Measurements from ENCODE around the gene CHCHD3. TPM values are rescaled to one million over a fixed set of nuclear protein-coding genes. Genes with fewer than 3 reads are reported as not detected.
A peak's percentile ranks its signal among the peaks of the same experiment; 100 is the strongest.

The CHCHD3 gene
- total and polyA plus RNA-seq, 2 donors from 2014 or later, result 53.9 to 77.3 TPM

DNA sequence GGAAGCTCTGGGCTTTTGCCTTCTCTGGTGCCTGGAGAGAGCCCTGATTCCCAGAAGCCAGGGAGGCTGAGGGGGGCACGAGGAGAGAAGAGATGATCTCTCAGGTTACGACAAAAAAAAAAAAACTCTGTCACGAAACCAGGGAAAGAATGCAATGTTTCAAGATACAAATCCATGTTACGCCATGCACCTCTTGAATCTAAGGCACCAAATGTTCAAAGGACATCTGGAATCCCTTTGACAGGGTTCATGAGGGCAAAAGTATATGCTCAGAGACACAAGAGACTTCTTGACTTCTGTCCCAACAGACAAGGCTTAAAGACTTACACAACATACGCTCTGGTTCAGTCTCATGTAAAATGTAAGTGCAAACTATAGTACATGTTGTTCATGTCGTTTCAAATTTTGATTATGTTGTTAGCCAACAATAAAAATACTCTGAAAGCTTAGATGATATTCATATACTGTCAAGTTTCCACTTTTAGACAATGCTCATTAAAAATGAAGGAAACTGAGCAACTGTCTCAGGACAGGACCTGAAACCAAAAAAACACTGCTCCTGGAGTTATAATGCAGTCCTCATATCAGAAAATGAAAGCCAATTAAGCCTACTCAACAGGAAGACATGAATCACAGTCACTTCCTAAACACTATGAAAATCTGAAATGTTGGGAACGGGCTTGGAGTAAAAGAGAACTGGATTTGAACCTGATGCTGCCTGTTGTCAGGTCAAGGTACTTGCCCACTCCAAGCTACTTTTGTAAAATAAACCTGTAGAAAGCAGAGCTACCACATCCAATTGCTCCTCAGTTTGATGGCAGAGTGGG lies 72.3 kb downstream of the CHCHD3 start:
- TF ChIP-seq CTCF (IDR thresholded peaks at IDR 0.05; ENCODE audit: borderline replicate concordance, extremely low read depth, insufficient read depth), result no peak
- intact Hi-C loops (cut with DNase I), result no loop called here
- FAIRE-seq (no peak), DNase-seq (no peak)
- H3K27me3 ChIP-seq (ENCODE audit: control insufficient read depth, insufficient read depth, low read length), result no peaks in the 10 kb centered on the region
- no peak overlapping the region for H3K9ac ChIP-seq (ENCODE audit: low read length in 3 of 3)
- H3K9me3 ChIP-seq (ENCODE audit: control insufficient read depth in 2 of 3, insufficient read depth in 1 of 3, low read length in 3 of 3), result no peaks in the 10 kb centered on the region
- H3K36me3 ChIP-seq (ENCODE audit: control insufficient read depth in 2 of 3, insufficient read depth in 3 of 3, low read length in 3 of 3), result no peaks in the 10 kb centered on the region
- peak overlapping the region in 1 of 2 donors; percentile 5 for H3K27ac ChIP-seq (ENCODE audit: low read depth in 2 of 2, low read length in 2 of 2)
- no peak overlapping the region for H3K4me3 ChIP-seq (ENCODE audit: low read length in 3 of 3)
- H3K4me1 ChIP-seq (ENCODE audit: control insufficient read depth in 2 of 3, insufficient read depth in 2 of 3, low read depth in 1 of 3, low read length in 3 of 3), result peaks cover 0 to 2% (median 0%) of the 10 kb centered on the region in 3 donors

DNA sequence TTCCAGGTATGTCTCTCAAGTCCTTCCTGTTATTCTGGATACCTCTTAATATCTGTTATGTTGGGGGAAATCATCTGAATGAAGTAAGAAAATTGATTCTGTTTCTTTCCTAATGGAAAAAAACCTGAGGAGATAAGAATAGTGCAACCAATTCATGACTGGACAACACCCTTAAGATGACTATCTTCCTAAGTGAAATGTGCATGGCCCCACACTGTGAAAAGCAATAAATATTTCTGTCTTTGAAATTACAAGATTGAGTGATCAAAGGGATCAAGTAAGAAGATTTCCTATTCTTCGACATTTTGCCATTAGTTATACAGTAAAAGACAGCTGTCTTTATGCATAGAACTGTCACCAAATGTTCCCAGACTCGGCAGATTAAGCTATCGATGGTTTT lies 73.9 kb downstream of the CHCHD3 start:
- no peaks in the 10 kb centered on the region for H3K9me3 ChIP-seq (ENCODE audit: control insufficient read depth in 2 of 3, insufficient read depth in 1 of 3, low read length in 3 of 3)
- no peak overlapping the region for H3K9ac ChIP-seq (ENCODE audit: low read length in 3 of 3)
- H3K4me1 ChIP-seq (ENCODE audit: control insufficient read depth in 2 of 3, insufficient read depth in 2 of 3, low read depth in 1 of 3, low read length in 3 of 3), result peaks cover 0 to 2% (median 0%) of the 10 kb centered on the region in 3 donors
- no peak overlapping the region for H3K27ac ChIP-seq (ENCODE audit: low read depth in 2 of 2, low read length in 2 of 2)
- DNase-seq (no peak), FAIRE-seq (no peak)
- no peaks in the 10 kb centered on the region for H3K27me3 ChIP-seq (ENCODE audit: control insufficient read depth, insufficient read depth, low read length)
- TF ChIP-seq CTCF (IDR thresholded peaks at IDR 0.05; ENCODE audit: borderline replicate concordance, extremely low read depth, insufficient read depth), result no peak
- no peak overlapping the region for H3K4me3 ChIP-seq (ENCODE audit: low read length in 3 of 3)
- no peaks in the 10 kb centered on the region for H3K36me3 ChIP-seq (ENCODE audit: control insufficient read depth in 2 of 3, insufficient read depth in 3 of 3, low read length in 3 of 3)
- intact Hi-C loops (cut with DNase I), result no loop called here

GRCh38 chr7:133003052-133003910 lies 78.6 kb downstream of the CHCHD3 start:
- FAIRE-seq, result no peak

More at GRCh38 chr7:133003052-133003910, 78.6 kb downstream of the CHCHD3 start:
- no peak overlapping the region for H3K9ac ChIP-seq (ENCODE audit: low read length in 3 of 3)
- no peaks in the 10 kb centered on the region for H3K9me3 ChIP-seq (ENCODE audit: control insufficient read depth in 2 of 3, insufficient read depth in 1 of 3, low read length in 3 of 3)
- no peak overlapping the region for H3K27ac ChIP-seq (ENCODE audit: low read depth in 2 of 2, low read length in 2 of 2)
- DNase-seq, result no peak
- no peaks in the 10 kb centered on the region for H3K36me3 ChIP-seq (ENCODE audit: control insufficient read depth in 2 of 3, insufficient read depth in 3 of 3, low read length in 3 of 3)
- intact Hi-C loops (cut with DNase I), result no loop called here
- TF ChIP-seq CTCF (IDR thresholded peaks at IDR 0.05; ENCODE audit: borderline replicate concordance, extremely low read depth, insufficient read depth), result no peak
- H3K4me1 ChIP-seq (ENCODE audit: control insufficient read depth in 2 of 3, insufficient read depth in 2 of 3, low read depth in 1 of 3, low read length in 3 of 3), result peaks cover 0 to 5% (median 0%) of the 10 kb centered on the region in 3 donors
- no peak overlapping the region for H3K4me3 ChIP-seq (ENCODE audit: low read length in 3 of 3)
- no peaks in the 10 kb centered on the region for H3K27me3 ChIP-seq (ENCODE audit: control insufficient read depth, insufficient read depth, low read length)

Measured in kidney (tissue), 14 donors.